Liver (tissue), 9 donors: ENCODE data around the gene ZNF687. TPM values are rescaled to one million over a fixed set of nuclear protein-coding genes. Genes with fewer than 3 reads are reported as not detected.

Source experiments
- DNase-seq: peaks from one replicate; pipeline ENCODE4 v3.0.0-alpha.2; 2017; ENCODE audit warnings: low spot score
- H3K27ac ChIP-seq, 2 donors: one replicate each; pipeline ENCODE4 v1.7.0; 2013; ENCODE audit warnings: inconsistent platforms in 2 of 2, low read length in 2 of 2, control low read depth in 1 of 2, low read depth in 1 of 2, mild to moderate bottlenecking in 1 of 2
- H3K27me3 ChIP-seq, 4 donors: one replicate each; pipeline versions ENCODE4 v1.6.1 to v1.7.0; 2013; ENCODE audit warnings: low read length in 3 of 4, inconsistent platforms in 1 of 4, mild to moderate bottlenecking in 1 of 4, moderate library complexity in 1 of 4; ENCODE audit not compliant: control insufficient read depth in 4 of 4, insufficient read depth in 4 of 4
- H3K36me3 ChIP-seq, 4 donors: one replicate each; pipeline versions ENCODE4 v1.6.1 to v1.7.0; 2013; ENCODE audit warnings: low read length in 3 of 4, mild to moderate bottlenecking in 3 of 4, low read depth in 1 of 4, moderate library complexity in 1 of 4; ENCODE audit not compliant: control insufficient read depth in 4 of 4, insufficient read depth in 3 of 4
- H3K4me1 ChIP-seq, 4 donors: one replicate each; pipeline versions ENCODE4 v1.6.1 to v1.7.0; 2013; ENCODE audit warnings: low read length in 3 of 4, mild to moderate bottlenecking in 3 of 4, moderate library complexity in 1 of 4; ENCODE audit not compliant: control insufficient read depth in 4 of 4, insufficient read depth in 4 of 4
- H3K4me3 ChIP-seq, 3 donors: one replicate each; pipeline versions ENCODE4 v1.6.1 to v1.7.0; 2013; ENCODE audit warnings: low read length in 3 of 3, control low read depth in 1 of 3, low read depth in 1 of 3, mild to moderate bottlenecking in 1 of 3
- H3K9ac ChIP-seq, 2 donors: one replicate each; pipeline ENCODE4 v1.7.0; 2013; ENCODE audit warnings: low read length in 2 of 2, mild to moderate bottlenecking in 2 of 2, moderate library complexity in 2 of 2, control low read depth in 1 of 2, low read depth in 1 of 2
- H3K9me3 ChIP-seq, 4 donors: one replicate each; pipeline versions ENCODE4 v1.6.1 to v1.7.0; 2013; ENCODE audit warnings: low read length in 3 of 4; ENCODE audit not compliant: control insufficient read depth in 4 of 4
- ATF3 ChIP-seq: IDR thresholded peaks from 2 replicates; pipeline ENCODE4 v1.6.1; 2016; ENCODE audit warnings: antibody characterized with exemption
- CTCF ChIP-seq: fragments of 150-350 bp; IDR thresholded peaks from 2 replicates; pipeline ENCODE4 v1.5.1; 2017; ENCODE audit warnings: improper control_type of control experiment, low read depth, low read length; ENCODE audit not compliant: missing input control
- EGR1 ChIP-seq, 2 donors: IDR thresholded peaks; 2 replicates each; pipeline ENCODE4 v1.6.1; 2016 to 2018; ENCODE audit warnings: antibody characterized with exemption in 2 of 2, low read depth in 2 of 2
- FOXA1 ChIP-seq: IDR thresholded peaks from 2 replicates; pipeline ENCODE4 v1.6.1; 2016; ENCODE audit warnings: antibody characterized with exemption
- FOXA2 ChIP-seq: IDR thresholded peaks from 2 replicates; pipeline ENCODE4 v1.6.1; 2016; ENCODE audit warnings: antibody characterized with exemption
- GABPA ChIP-seq, 2 donors: IDR thresholded peaks in 1 of 2; conservative IDR thresholded peaks in 1 of 2; 2 replicates each; pipeline ENCODE4 v1.6.1; 2016; ENCODE audit warnings: antibody characterized with exemption in 2 of 2, mild to moderate bottlenecking in 1 of 2, moderate library complexity in 1 of 2
- HNF4A ChIP-seq, 2 donors: conservative IDR thresholded peaks; 2 replicates each; pipeline ENCODE4 v1.6.1; 2016; ENCODE audit warnings: antibody characterized with exemption in 2 of 2, mild to moderate bottlenecking in 2 of 2
- HNF4G ChIP-seq: IDR thresholded peaks from 2 replicates; pipeline ENCODE4 v1.6.1; 2016; ENCODE audit warnings: antibody characterized with exemption
- JUND ChIP-seq, 2 donors: IDR thresholded peaks; 2 replicates each; pipeline ENCODE4 v1.6.1; 2016; ENCODE audit warnings: antibody characterized with exemption in 2 of 2
- MAX ChIP-seq: IDR thresholded peaks from 2 replicates; pipeline ENCODE4 v1.6.1; 2016; ENCODE audit warnings: antibody characterized with exemption
- NR2F2 ChIP-seq: IDR thresholded peaks from 2 replicates; pipeline ENCODE4 v1.6.1; 2016; ENCODE audit warnings: antibody characterized with exemption
- RAD21 ChIP-seq, 2 donors: IDR thresholded peaks; 2 replicates each; pipeline ENCODE4 v1.6.1; 2016; ENCODE audit warnings: antibody characterized with exemption in 2 of 2, mild to moderate bottlenecking in 2 of 2
- REST ChIP-seq: IDR thresholded peaks from 2 replicates; pipeline ENCODE4 v1.6.1; 2016; ENCODE audit warnings: antibody characterized with exemption, mild to moderate bottlenecking
- RXRA ChIP-seq, 2 donors: IDR thresholded peaks; 2 replicates each; pipeline ENCODE4 v1.6.1; 2017 to 2018; ENCODE audit warnings: antibody characterized with exemption in 2 of 2, mild to moderate bottlenecking in 1 of 2
- SP1 ChIP-seq: IDR thresholded peaks from 2 replicates; pipeline ENCODE4 v1.6.1; 2018; ENCODE audit warnings: antibody characterized with exemption, mild to moderate bottlenecking
- TAF1 ChIP-seq: conservative IDR thresholded peaks from 2 replicates; pipeline ENCODE4 v1.6.1; 2016; ENCODE audit warnings: antibody characterized with exemption, mild to moderate bottlenecking
- YY1 ChIP-seq: IDR thresholded peaks from 2 replicates; pipeline ENCODE4 v1.6.1; 2016; ENCODE audit warnings: antibody characterized with exemption, mild to moderate bottlenecking
- ZBTB33 ChIP-seq: IDR thresholded peaks from 2 replicates; pipeline ENCODE4 v1.6.1; 2016; ENCODE audit warnings: antibody characterized with exemption
- WGBS: extraction: QIAGEN DNeasy Blood & Tissue Kit; methylation state at CpG from one replicate; pipeline ENCODE4 v1.1.7; 2013; 5-methylcytosine and 5-hydroxymethylcytosine counted together
- polyA plus RNA-seq, 2 donors: library from polyadenylated mRNA; stranded (reverse) in 1 of 2; unstranded in 1 of 2; fragments of 200-250 nt in 1 of 2; fragments of >200 nt in 1 of 2; fragmentation: Nextera tagmentation in 1 of 2; extraction: Ambion mirVana in 1 of 2; gene quantifications; one replicate each; pipeline versions ENCODE4 v1.2.1 to v1.2.3, GENCODE V29; 2013 to 2015
- total RNA-seq, 2 donors: library from RNA; depleted of rRNA; stranded (reverse); fragments of >200 nt; gene quantifications; one replicate each; pipeline ENCODE4 v1.2.3, GENCODE V29; 2014
- donor health status: healthy.
- donor health status: healthy.
- donor health status: healthy.
- donor health status: healthy.
- donor health status: healthy.

The ZNF687 gene
- total and polyA plus RNA-seq, 4 donors, result 2.7 to 9.7 (median 7.9) TPM

- TF ChIP-seq ATF3 (no peak), NR2F2 (no peak), EGR1 (IDR thresholded peaks at IDR 0.05; ENCODE audit: low read depth in 2 of 2) (no peak)
- Histone ChIP-seq H3K36me3 (peaks cover 2 to 6% (median 4%) of the 10 kb centered on the region in 4 donors), H3K9me3 (no peaks in the 10 kb centered on the region), H3K4me3 (no peak overlapping the region), H3K27ac (no peak overlapping the region), H3K27me3 (no peaks in the 10 kb centered on the region), H3K4me1 (peaks cover 3 to 15% (median 9%) of the 10 kb centered on the region in 4 donors), H3K9ac (no peak overlapping the region)
- DNase-seq, result no peak
- WGBS, result 96% methylated on average over 2 of the region's 2 CpGs
These were observed 22.7 kb upstream of the ZNF687 start for GRCh38 chr1:151259351-151259750.

GRCh38 chr1:151265446-151266236, 16.5 kb upstream of the ZNF687 start:
- WGBS, result 56% methylated on average over 14 of the region's 14 CpGs
- H3K9ac ChIP-seq, result no peak overlapping the region
- peaks cover 9 to 26% (median 24%) of the 10 kb centered on the region in 4 donors for H3K4me1 ChIP-seq
- no peaks in the 10 kb centered on the region for H3K27me3 ChIP-seq
- peaks cover 9 to 33% (median 13%) of the 10 kb centered on the region in 4 donors for H3K36me3 ChIP-seq
- H3K4me3 ChIP-seq, result peak overlapping the region in 2 of 3 donors; percentile 9 to 26
- DNase-seq, result no peak
- H3K27ac ChIP-seq, result peak overlapping the region; percentile 54 to 81
- no peaks in the 10 kb centered on the region for H3K9me3 ChIP-seq
- TF ChIP-seq MAX (peak; percentile 60), RAD21 (IDR thresholded peaks at IDR 0.05) (no peak), NR2F2 (peak; percentile 56), HNF4G (peak; percentile 94), FOXA2 (peak; percentile 40), YY1 (peak; percentile 71), HNF4A (conservative IDR thresholded peaks at IDR 0.05) (peak; percentile 95 to 96), CTCF (no peak), SP1 (peak; percentile 92), REST (peak; percentile 65), JUND (IDR thresholded peaks at IDR 0.05) (peak; percentile 73 to 78), ZBTB33 (no peak), RXRA (IDR thresholded peaks at IDR 0.05) (peak; percentile 90 to 92), EGR1 (IDR thresholded peaks at IDR 0.05; ENCODE audit: low read depth in 2 of 2) (no peak), ATF3 (peak; percentile 29), FOXA1 (no peak), GABPA (IDR thresholded peaks at IDR 0.05 in 1 of 2, conservative IDR thresholded peaks at IDR 0.05 in 1 of 2) (peak in 1 of 2 donors; percentile 43), TAF1 (no peak)
